ENCODE measurements around the gene USP25.

GRCh38 chr21:15732996-15733329 lies 3.2 kb downstream of the USP25 start:
- TF ChIP-seq CTCF (IDR thresholded peaks at IDR 0.05 in 8 of 11, conservative IDR thresholded peaks at IDR 0.05 in 3 of 11) = no peak
- TF ChIP-seq POLR2AphosphoS5 (IDR thresholded peaks at IDR 0.05) = no peak
- TF ChIP-seq POLR2A (IDR thresholded peaks at IDR 0.05) = no peak
